ENCODE results near the gene SWI5.

Gene SWI5

GRCh38 chr9:128246471-128246870 lies 29.6 kb upstream of the SWI5 start:
- Histone ChIP-seq H3K4me1 (ENCODE audit: insufficient read depth, low read length) (peaks cover 21% of the 10 kb centered on the region), H3K36me3 (ENCODE audit: insufficient read depth, low read length) (no peaks in the 10 kb centered on the region; the same call in 1 of the 2 replicates), H3K9ac (ENCODE audit: low read depth, low read length) (no peak overlapping the region), H3K9me3 (ENCODE audit: control insufficient read depth, insufficient read depth, low read length) (no peaks in the 10 kb centered on the region)

GRCh38 chr9:128247226-128247803 lies 28.8 kb upstream of the SWI5 start:
- Histone ChIP-seq H3K4me1 (ENCODE audit: insufficient read depth, low read length) (peaks cover 27% of the 10 kb centered on the region), H3K9ac (ENCODE audit: low read depth, low read length) (no peak overlapping the region), H3K36me3 (ENCODE audit: insufficient read depth, low read length) (no peaks in the 10 kb centered on the region), H3K9me3 (ENCODE audit: control insufficient read depth, insufficient read depth, low read length) (no peaks in the 10 kb centered on the region)

GRCh38 chr9:128249558-128249907 lies 26.5 kb upstream of the SWI5 start:
- peak overlapping the region; percentile 74; the same call in 1 of the 2 replicates for H3K9ac ChIP-seq (ENCODE audit: low read depth, low read length)
- H3K4me1 ChIP-seq (ENCODE audit: insufficient read depth, low read length), result peaks cover 18% of the 10 kb centered on the region
- no peaks in the 10 kb centered on the region for H3K9me3 ChIP-seq (ENCODE audit: control insufficient read depth, insufficient read depth, low read length)
- H3K36me3 ChIP-seq (ENCODE audit: insufficient read depth, low read length), result no peaks in the 10 kb centered on the region

GRCh38 chr9:128249908-128250838 lies 25.9 kb upstream of the SWI5 start:
- H3K36me3 ChIP-seq (ENCODE audit: insufficient read depth, low read length), result no peaks in the 10 kb centered on the region
- peaks cover 18% of the 10 kb centered on the region for H3K4me1 ChIP-seq (ENCODE audit: insufficient read depth, low read length)
- H3K9ac ChIP-seq (ENCODE audit: low read depth, low read length), result peak overlapping the region; percentile 74; the same call in 1 of the 2 replicates

GRCh38 chr9:128250839-128251731 lies 25.0 kb upstream of the SWI5 start:
- peaks cover 12% of the 10 kb centered on the region for H3K4me1 ChIP-seq (ENCODE audit: insufficient read depth, low read length)
- no peaks in the 10 kb centered on the region for H3K9me3 ChIP-seq (ENCODE audit: control insufficient read depth, insufficient read depth, low read length)
- peak overlapping the region; percentile 67 for H3K9ac ChIP-seq (ENCODE audit: low read depth, low read length)
- no peaks in the 10 kb centered on the region for H3K36me3 ChIP-seq (ENCODE audit: insufficient read depth, low read length)

More at GRCh38 chr9:128249908-128250838, 25.9 kb upstream of the SWI5 start:
- H3K9me3 ChIP-seq (ENCODE audit: control insufficient read depth, insufficient read depth, low read length), result no peaks in the 10 kb centered on the region

- Histone ChIP-seq H3K9me3 (ENCODE audit: control insufficient read depth, insufficient read depth, low read length) (no peaks in the 10 kb centered on the region), H3K9ac (ENCODE audit: low read depth, low read length) (no peak overlapping the region; the same call in 1 of the 2 replicates), H3K36me3 (ENCODE audit: insufficient read depth, low read length) (no peaks in the 10 kb centered on the region), H3K4me1 (ENCODE audit: insufficient read depth, low read length) (peaks cover 6% of the 10 kb centered on the region; the same call in 1 of the 2 replicates)
These were observed 24.4 kb upstream of the SWI5 start for GRCh38 chr9:128251732-128252100.

- H3K9me3 ChIP-seq (ENCODE audit: control insufficient read depth, insufficient read depth, low read length), result no peaks in the 10 kb centered on the region
- H3K4me1 ChIP-seq (ENCODE audit: insufficient read depth, low read length), result peaks cover 6% of the 10 kb centered on the region; the same call in 1 of the 2 replicates
- H3K9ac ChIP-seq (ENCODE audit: low read depth, low read length), result no peak overlapping the region
- H3K36me3 ChIP-seq (ENCODE audit: insufficient read depth, low read length), result no peaks in the 10 kb centered on the region
These were observed 23.5 kb upstream of the SWI5 start for GRCh38 chr9:128252317-128253139.

GRCh38 chr9:128253140-128253990 lies 22.7 kb upstream of the SWI5 start:
- Histone ChIP-seq H3K9ac (ENCODE audit: low read depth, low read length) (no peak overlapping the region), H3K4me1 (ENCODE audit: insufficient read depth, low read length) (peaks cover 6% of the 10 kb centered on the region; the same call in 1 of the 2 replicates), H3K9me3 (ENCODE audit: control insufficient read depth, insufficient read depth, low read length) (no peaks in the 10 kb centered on the region), H3K36me3 (ENCODE audit: insufficient read depth, low read length) (no peaks in the 10 kb centered on the region; the same call in 1 of the 2 replicates)

GRCh38 chr9:128253991-128254346 lies 22.1 kb upstream of the SWI5 start:
- no peaks in the 10 kb centered on the region; the same call in 1 of the 2 replicates for H3K36me3 ChIP-seq (ENCODE audit: insufficient read depth, low read length)

GRCh38 chr9:128254362-128254761 lies 21.7 kb upstream of the SWI5 start:
- Histone ChIP-seq H3K4me1 (ENCODE audit: insufficient read depth, low read length) (peaks cover 6% of the 10 kb centered on the region; the same call in 1 of the 2 replicates), H3K9me3 (ENCODE audit: control insufficient read depth, insufficient read depth, low read length) (no peaks in the 10 kb centered on the region), H3K36me3 (ENCODE audit: insufficient read depth, low read length) (peaks cover 2% of the 10 kb centered on the region), H3K9ac (ENCODE audit: low read depth, low read length) (no peak overlapping the region)

More at GRCh38 chr9:128253991-128254346, 22.1 kb upstream of the SWI5 start:
- Histone ChIP-seq H3K9ac (ENCODE audit: low read depth, low read length) (no peak overlapping the region), H3K9me3 (ENCODE audit: control insufficient read depth, insufficient read depth, low read length) (no peaks in the 10 kb centered on the region), H3K4me1 (ENCODE audit: insufficient read depth, low read length) (peaks cover 6% of the 10 kb centered on the region; the same call in 1 of the 2 replicates)

GRCh38 chr9:128254855-128255759 lies 21.0 kb upstream of the SWI5 start:
- Histone ChIP-seq H3K9ac (ENCODE audit: low read depth, low read length) (no peak overlapping the region), H3K36me3 (ENCODE audit: insufficient read depth, low read length) (peaks cover 5% of the 10 kb centered on the region), H3K9me3 (ENCODE audit: control insufficient read depth, insufficient read depth, low read length) (no peaks in the 10 kb centered on the region), H3K4me1 (ENCODE audit: insufficient read depth, low read length) (peaks cover 6% of the 10 kb centered on the region; the same call in 1 of the 2 replicates)
